Endodermal cell (in vitro differentiated cells): ENCODE results near the gene GSK3A. TPM values are rescaled to one million over a fixed set of nuclear protein-coding genes. Genes with fewer than 3 reads are reported as not detected.

ENCODE experiments used
- DNase-seq: peaks from one replicate; pipeline ENCODE4 v3.0.0-alpha.2; 2017
- H3K27ac ChIP-seq: 2 replicates; pipeline ENCODE4 v1.5.1; 2013; ENCODE audit warnings: mild to moderate bottlenecking, low read depth, low read length, moderate library complexity
- H3K27me3 ChIP-seq: 2 replicates; pipeline ENCODE4 v1.6.1; 2013; ENCODE audit warnings: mild to moderate bottlenecking, low read length, moderate library complexity; ENCODE audit not compliant: insufficient read depth, control insufficient read depth, poor library complexity, severe bottlenecking
- H3K36me3 ChIP-seq: 2 replicates; pipeline ENCODE4 v1.7.0; 2013; ENCODE audit warnings: mild to moderate bottlenecking, low read length, moderate library complexity; ENCODE audit not compliant: control insufficient read depth, insufficient read depth
- H3K4me1 ChIP-seq: one replicate; pipeline ENCODE4 v1.7.0; 2013; ENCODE audit warnings: low read length; ENCODE audit not compliant: control insufficient read depth, insufficient read depth
- H3K4me3 ChIP-seq: 2 replicates; pipeline ENCODE4 v1.5.1; 2013; ENCODE audit warnings: mild to moderate bottlenecking, low read length, moderate library complexity
- H3K9ac ChIP-seq: 2 replicates; pipeline ENCODE4 v1.6.1; 2013; ENCODE audit warnings: mild to moderate bottlenecking, low read length, moderate library complexity; ENCODE audit not compliant: poor library complexity, severe bottlenecking; ENCODE audit errors: extremely low read depth
- H3K9me3 ChIP-seq: 2 replicates; pipeline ENCODE4 v1.6.1; 2013; ENCODE audit warnings: mild to moderate bottlenecking, low read length, moderate library complexity; ENCODE audit not compliant: control insufficient read depth
- H3K27ac Mint-ChIP-seq: 2 replicates; pipeline ENCODE4 v1.8.0; 2020; ENCODE audit warnings: mixed read lengths
- H3K27me3 Mint-ChIP-seq: 2 replicates; pipeline ENCODE4 v1.8.0; 2021; ENCODE audit warnings: mild to moderate bottlenecking, mixed read lengths; ENCODE audit not compliant: insufficient read depth
- H3K36me3 Mint-ChIP-seq: 2 replicates; pipeline ENCODE4 v1.8.0; 2020; ENCODE audit warnings: low read depth, mixed read lengths
- H3K4me1 Mint-ChIP-seq: 2 replicates; pipeline ENCODE4 v1.8.0; 2020; ENCODE audit warnings: mixed read lengths
- H3K4me3 Mint-ChIP-seq: 2 replicates; pipeline ENCODE4 v1.8.0; 2020; ENCODE audit warnings: mild to moderate bottlenecking, moderate library complexity, mixed read lengths
- H3K9me3 Mint-ChIP-seq: 2 replicates; pipeline ENCODE4 v1.8.0; 2020; ENCODE audit warnings: mild to moderate bottlenecking, mixed read lengths
- WGBS, 2 experiments: methylation state at CpG; one replicate each; pipeline versions ENCODE4 v1.1.5 to v1.1.7; 2013; ENCODE audit warnings: missing lambda C conversion rate in 2 of 2, mixed read lengths in 1 of 2; ENCODE audit not compliant: insufficient coverage in 1 of 2, insufficient read length in 1 of 2; 5-methylcytosine and 5-hydroxymethylcytosine counted together
- total RNA-seq, 2 donors: library from RNA; stranded (reverse); fragmentation: NEBNext Ultra II Directional in 1 of 2; extraction: Animal tissue kit (Norgen Biotek cat#: 25700) in 1 of 2; gene quantifications; 2 replicates in 1 of 2; 3 replicates in 1 of 2; pipeline ENCODE4 v1.2.1, GENCODE V29; 2021
- TF ChIP-seq, protein P1 (sequence below): fragments of 200-600 bp; sonication (generic); conservative IDR thresholded peaks from 2 replicates; pipeline ENCODE4 v1.5.0; 2021; ENCODE audit warnings: antibody characterized with exemption, mild to moderate bottlenecking

Gene GSK3A
- total RNA-seq, 2 donors from 2014 or later: 52.6 to 55.1 TPM

DNA sequence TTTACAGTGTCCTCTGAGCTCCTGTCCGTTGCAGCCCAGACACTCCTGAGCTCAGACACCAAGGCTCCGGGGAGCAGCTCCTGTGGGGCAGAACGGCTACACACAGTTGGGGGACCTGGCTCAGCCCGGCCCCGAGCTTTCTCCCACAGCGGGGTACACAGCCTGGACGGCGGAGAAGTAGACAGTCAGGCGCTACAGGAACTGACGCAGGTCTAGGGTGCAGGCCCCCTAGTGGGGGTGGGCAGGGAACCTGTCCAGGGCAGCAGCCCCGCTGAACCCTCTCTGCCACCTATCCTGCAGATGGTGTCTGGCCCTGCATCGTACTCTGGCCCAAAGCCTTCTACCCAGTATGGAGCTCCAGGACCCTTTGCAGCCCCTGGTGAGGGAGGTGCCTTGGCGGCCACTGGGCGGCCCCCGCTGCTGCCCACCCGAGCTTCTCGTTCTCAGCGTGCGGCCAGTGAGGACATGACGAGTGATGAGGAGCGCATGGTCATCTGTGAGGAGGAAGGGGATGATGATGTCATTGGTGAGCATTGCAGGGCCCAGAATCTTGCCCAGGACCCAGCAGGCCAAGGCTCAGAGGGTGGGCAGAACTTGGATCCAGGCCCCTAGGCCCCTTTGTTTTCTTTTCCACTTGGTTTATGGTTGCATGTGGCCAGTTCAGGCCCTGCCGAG is 46.6 kb upstream of the GSK3A start:
- Mint-ChIP-seq H3K4me1 (peaks cover 13% of the 10 kb centered on the region), H3K27ac (no peak overlapping the region), H3K9me3 (no peaks in the 10 kb centered on the region), H3K27me3 (no peaks in the 10 kb centered on the region), H3K4me3 (no peak overlapping the region), H3K36me3 (peaks cover 37% of the 10 kb centered on the region)
- DNase-seq: no peak
- TF ChIP-seq, protein P1, sequence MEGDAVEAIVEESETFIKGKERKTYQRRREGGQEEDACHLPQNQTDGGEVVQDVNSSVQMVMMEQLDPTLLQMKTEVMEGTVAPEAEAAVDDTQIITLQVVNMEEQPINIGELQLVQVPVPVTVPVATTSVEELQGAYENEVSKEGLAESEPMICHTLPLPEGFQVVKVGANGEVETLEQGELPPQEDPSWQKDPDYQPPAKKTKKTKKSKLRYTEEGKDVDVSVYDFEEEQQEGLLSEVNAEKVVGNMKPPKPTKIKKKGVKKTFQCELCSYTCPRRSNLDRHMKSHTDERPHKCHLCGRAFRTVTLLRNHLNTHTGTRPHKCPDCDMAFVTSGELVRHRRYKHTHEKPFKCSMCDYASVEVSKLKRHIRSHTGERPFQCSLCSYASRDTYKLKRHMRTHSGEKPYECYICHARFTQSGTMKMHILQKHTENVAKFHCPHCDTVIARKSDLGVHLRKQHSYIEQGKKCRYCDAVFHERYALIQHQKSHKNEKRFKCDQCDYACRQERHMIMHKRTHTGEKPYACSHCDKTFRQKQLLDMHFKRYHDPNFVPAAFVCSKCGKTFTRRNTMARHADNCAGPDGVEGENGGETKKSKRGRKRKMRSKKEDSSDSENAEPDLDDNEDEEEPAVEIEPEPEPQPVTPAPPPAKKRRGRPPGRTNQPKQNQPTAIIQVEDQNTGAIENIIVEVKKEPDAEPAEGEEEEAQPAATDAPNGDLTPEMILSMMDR: peak; percentile 22
- no peak overlapping the region for H3K27ac ChIP-seq
- no peaks in the 10 kb centered on the region for H3K9me3 ChIP-seq
- H3K27me3 ChIP-seq: no peaks in the 10 kb centered on the region
- no peaks in the 10 kb centered on the region for H3K4me1 ChIP-seq
- H3K36me3 ChIP-seq: peaks cover 64% of the 10 kb centered on the region
- H3K4me3 ChIP-seq: no peak overlapping the region
- no peak overlapping the region for H3K9ac ChIP-seq
- 96 to 97% methylated on average over 11 to 22 of the region's 22 CpGs for WGBS, 2 experiments

DNA sequence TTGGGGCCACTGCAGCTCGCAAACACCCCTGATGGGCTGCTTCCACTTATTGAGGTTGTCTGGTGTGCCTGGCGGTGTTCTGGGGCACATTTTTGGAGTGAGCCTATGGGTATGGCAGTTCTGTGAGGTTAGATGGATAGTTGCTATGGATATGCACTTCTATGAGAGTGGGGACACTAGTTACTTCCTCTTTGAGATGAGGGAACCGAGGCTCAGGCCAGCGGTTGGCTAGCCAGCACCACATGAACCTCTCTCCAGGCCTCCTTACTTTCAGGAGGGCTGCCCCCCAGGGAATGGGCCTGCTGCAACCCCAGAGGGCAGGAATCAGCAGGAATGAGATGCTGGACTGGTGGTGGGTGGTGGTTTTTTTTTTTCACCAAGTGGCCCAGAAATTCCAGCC is 46.0 kb upstream of the GSK3A start:
- WGBS, 2 experiments: 88% methylated on average over 4 of the region's 4 CpGs; no CpG with 5 or more reads in 1 of the 2 experiments
- no peak overlapping the region for H3K4me3 Mint-ChIP-seq
- no peak overlapping the region for H3K27ac ChIP-seq
- peaks cover 13% of the 10 kb centered on the region for H3K4me1 Mint-ChIP-seq
- H3K36me3 Mint-ChIP-seq: peaks cover 31% of the 10 kb centered on the region
- no peak overlapping the region for H3K4me3 ChIP-seq
- H3K4me1 ChIP-seq: no peaks in the 10 kb centered on the region
- H3K27me3 ChIP-seq: no peaks in the 10 kb centered on the region
- H3K9me3 Mint-ChIP-seq: no peaks in the 10 kb centered on the region
- no peak overlapping the region for H3K27ac Mint-ChIP-seq
- H3K9me3 ChIP-seq: no peaks in the 10 kb centered on the region
- TF ChIP-seq, protein P1: no peak
- no peak overlapping the region for H3K9ac ChIP-seq
- no peaks in the 10 kb centered on the region for H3K27me3 Mint-ChIP-seq
- peaks cover 58% of the 10 kb centered on the region for H3K36me3 ChIP-seq
- DNase-seq: no peak

DNA sequence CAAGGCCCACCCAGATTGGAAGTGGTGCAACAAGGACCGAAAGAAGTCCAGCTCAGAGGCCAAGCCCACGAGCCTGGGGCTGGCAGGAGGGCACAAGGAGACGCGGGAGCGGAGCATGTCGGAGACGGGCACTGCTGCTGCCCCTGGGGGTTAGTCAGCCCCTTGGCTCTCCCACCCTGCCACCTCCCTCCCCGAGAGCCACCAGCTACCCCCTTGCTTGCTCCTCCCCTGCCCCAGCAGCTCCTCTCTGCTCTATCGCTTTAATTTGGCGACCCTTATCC is 45.4 kb upstream of the GSK3A start:
- Histone ChIP-seq H3K4me3 (no peak overlapping the region), H3K27ac (no peak overlapping the region), H3K36me3 (peaks cover 52% of the 10 kb centered on the region), H3K4me1 (no peaks in the 10 kb centered on the region), H3K9ac (no peak overlapping the region), H3K27me3 (no peaks in the 10 kb centered on the region), H3K9me3 (no peaks in the 10 kb centered on the region)
- DNase-seq: no peak
- no peak overlapping the region for H3K4me3 Mint-ChIP-seq
- peaks cover 13% of the 10 kb centered on the region for H3K4me1 Mint-ChIP-seq
- H3K27ac Mint-ChIP-seq: no peak overlapping the region
- TF ChIP-seq, protein P1: no peak
- H3K9me3 Mint-ChIP-seq: no peaks in the 10 kb centered on the region
- H3K27me3 Mint-ChIP-seq: no peaks in the 10 kb centered on the region
- WGBS, 2 experiments: 95% methylated on average over 2 to 10 of the region's 10 CpGs
- H3K36me3 Mint-ChIP-seq: peaks cover 27% of the 10 kb centered on the region
